HG03342 (cell line): ENCODE measurements around the gene PSMD7.
"Not testable (repeated sequence)": the region's sequence is repeated elsewhere in the genome, so short reads cannot be mapped to it uniquely, and the experiment has no call there.

ENCODE experiments used
- ATAC-seq: cut with Tn5 transposase; IDR thresholded peaks from one replicate; pipeline ENCODE4 v1.9.1; 2021; ENCODE audit warnings: mild to moderate bottlenecking, moderate library complexity; ENCODE audit not compliant: unreplicated experiment

The PSMD7 gene

GRCh38 chr16:74353038-74353437 is 56.4 kb downstream of the PSMD7 start:
- ATAC-seq = not testable (repeated sequence)
